ENCODE results near the gene FADS6.
A peak's percentile ranks its signal among the peaks of the same experiment; 100 is the strongest.

The FADS6 gene

GRCh38 chr17:74850310-74850709, 43.1 kb downstream of the FADS6 start:
- no peak for DNase-seq

DNA sequence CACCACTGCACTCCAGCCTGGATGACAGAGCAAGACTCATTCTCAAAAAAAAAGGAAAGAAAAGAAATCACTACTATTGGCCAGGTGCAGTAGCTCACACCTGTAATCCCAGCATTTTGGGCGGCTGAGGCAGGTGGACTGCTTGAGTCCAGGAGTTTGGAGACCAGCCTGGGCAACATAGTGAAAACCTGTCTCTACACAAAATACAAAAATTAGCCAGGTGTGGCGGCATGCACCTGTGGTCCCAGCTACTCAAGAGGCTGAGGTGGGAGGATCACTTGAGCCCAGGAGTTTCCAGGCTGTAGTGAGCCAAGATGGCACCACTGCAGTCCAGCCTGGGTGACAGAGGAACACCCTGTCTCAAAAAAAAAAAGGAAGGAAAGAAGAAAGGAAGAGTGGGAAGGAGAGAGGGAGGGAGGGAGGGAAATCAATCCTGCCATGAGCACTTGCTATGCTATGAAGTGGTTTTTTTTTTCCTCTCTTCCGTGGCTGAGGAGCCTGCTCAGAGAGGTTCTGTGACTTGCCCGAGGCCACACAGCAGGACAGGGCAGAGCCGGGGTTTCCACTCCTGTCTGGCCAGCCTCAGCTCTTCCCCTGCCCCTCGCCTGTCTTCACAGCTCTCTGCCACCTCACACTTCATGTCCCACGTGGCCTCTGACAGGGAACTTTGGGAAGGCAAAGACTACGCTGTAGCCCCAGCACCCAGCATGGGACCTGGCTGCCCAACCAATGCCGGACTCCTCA, 44.6 kb downstream of the FADS6 start:
- no peak for DNase-seq

DNA sequence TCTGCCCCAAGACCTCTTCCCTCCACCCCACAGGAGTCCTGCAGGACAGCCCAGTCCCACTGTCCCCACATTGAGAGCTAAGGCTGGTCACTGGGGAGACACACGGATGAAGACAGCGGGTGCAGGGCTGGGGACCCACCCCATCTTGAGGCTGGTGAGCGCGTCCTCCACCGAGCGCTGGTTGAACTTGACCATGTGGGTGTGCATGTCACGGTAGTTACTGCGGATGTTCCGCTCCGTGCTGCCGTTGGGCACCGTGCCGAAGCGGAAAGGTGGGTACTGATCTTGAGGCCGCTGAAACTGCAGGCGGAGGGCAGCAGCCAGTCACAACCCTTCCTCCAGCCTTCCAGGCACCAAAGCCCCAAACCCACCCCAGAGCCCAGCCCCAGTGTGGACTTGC, 46.8 kb downstream of the FADS6 start:
- no peak for DNase-seq

DNA sequence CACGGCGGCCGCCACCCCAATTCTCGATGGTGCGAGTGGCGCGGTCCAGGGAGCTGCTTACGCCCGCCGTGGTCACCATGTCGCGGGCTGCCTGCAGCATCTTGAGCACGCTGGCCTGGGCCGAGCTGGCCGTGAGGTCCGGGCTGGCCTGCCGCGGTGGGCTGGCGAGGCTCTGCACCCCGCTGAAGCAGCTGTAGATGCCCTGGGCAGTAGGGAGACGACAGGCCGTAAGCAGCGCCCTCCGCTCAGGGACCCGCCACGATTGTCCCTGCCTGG, 50.1 kb downstream of the FADS6 start:
- no peak for DNase-seq

- DNase-seq, result peak; percentile 33
These were observed 50.7 kb downstream of the FADS6 start for GRCh38 chr17:74842599-74843351.

DNA sequence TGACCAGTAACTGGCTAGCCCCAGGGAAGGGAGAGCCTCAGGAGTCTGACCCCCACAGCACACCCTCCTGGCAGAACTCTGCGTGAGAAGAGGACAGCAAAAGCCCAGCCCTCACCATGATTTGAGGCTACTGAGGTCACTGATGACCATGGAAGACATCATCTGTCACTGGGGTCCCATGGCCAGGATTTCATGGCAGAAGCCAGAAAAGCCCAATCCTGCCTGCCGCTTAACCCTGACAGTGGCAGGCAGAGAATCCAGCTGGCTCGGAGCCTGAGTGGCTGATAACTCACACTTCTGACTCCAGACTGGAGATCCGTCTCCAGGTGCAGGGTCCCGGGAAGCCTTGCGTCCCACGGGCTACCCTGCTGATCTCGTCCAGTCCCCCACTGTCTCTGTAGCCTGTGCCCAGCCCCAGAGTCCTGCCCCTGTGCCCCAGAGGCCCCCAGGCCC, 51.3 kb downstream of the FADS6 start:
- DNase-seq, result no peak

GRCh38 chr17:74840989-74841666, 52.3 kb downstream of the FADS6 start:
- DNase-seq, result no peak

DNA sequence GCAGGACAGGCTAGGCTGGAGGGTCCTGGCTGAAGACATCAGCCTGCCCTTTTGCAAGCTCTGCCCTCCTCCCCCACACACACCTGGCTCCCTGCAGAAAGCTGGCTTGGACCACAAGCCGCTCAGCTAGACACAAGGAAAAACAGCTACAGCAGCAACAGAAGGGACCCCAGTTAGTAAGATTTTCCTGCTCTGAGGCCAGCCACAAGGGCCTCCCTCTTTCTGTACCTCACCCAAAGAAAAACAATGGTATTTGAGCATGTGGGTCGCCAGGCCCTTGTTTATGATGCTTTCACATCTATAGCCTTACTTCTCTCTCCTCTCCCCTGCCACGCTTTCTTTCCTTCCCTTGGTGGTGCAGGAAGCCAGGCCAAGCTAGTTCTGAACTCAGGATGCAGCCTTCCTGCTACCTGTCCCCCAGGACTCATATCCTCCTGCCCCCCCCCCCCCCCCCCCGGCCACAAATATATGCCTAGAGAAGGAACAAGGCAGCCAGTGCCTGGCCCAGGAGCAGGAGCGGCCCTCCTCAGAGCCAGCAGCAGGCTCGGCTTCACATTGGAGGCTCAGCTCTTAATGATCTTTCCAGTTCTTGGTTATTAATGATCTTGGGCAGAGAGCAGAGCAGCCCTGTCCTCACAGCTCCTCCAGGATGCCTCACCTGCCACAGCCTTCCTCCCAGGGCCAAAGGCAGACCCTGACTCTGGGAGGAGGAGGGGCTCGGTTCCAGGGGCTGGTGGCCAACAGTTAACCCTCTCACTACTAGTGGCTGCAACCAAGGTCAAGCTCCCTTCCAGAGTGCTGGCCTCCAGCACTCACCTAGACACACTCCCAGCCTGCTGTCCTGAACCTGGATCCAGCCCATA, 53.2 kb downstream of the FADS6 start:
- DNase-seq, result no peak

DNA sequence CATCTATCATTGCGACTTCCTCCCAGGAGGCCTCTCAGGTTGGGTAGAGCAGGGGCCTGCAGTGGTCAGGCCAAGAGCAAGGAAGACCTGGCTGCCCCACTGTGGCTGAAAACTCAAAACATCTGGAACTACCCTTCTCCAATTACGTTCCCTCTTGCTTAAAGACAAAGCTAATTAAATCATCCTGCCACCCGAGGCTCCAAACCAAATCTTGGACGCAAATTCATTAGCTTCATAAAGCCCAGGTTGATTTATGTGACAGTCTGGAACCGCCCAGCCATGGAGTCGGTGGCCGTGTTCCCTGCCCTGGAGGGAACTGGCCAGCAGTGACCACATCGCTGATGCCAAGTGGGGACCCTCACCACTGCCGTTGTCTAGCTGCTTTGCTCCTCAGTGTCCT, 55.2 kb downstream of the FADS6 start:
- no peak for DNase-seq

DNA sequence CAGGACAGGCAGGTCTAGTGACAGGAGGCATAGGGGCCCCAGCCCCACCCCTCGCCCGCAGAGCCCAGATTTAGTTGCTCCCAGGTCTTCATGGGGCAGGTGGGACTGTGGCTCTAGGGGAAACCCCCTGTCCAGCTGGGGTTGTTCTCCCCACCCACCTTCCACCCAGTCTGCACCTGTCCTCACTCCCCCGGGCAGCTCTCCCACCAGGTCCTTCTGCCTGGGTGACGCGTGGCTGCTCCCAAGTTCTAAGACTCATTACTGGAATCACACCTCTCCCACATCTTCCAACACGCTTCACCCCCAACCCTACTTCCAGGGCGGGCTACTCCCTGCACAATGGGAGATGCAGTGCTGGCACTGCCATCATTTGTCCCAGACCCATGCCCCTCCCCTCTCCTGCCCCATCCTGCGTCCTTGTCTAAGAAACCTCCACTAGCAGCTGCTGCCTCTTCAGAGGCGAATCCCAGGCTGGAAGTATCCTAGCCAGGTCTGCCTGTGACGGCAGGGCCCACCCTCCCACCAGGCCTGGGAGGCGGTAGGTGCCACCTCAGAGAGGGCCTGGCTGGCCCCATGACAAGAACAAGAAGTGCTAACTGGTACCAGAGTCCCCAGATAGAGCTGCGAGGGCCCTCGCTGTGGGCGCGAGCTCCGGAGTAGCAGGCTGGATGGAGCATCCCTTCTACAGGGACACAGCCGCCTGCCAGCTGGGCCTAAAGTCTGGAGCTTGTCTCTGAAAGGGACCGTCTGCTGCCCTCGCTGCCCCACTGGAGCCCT, 56.6 kb downstream of the FADS6 start:
- DNase-seq, result no peak

- DNase-seq, result no peak
These were observed 57.2 kb downstream of the FADS6 start for GRCh38 chr17:74836191-74836590.

- no peak for DNase-seq
These were observed 59.7 kb downstream of the FADS6 start for GRCh38 chr17:74833501-74834377.

DNA sequence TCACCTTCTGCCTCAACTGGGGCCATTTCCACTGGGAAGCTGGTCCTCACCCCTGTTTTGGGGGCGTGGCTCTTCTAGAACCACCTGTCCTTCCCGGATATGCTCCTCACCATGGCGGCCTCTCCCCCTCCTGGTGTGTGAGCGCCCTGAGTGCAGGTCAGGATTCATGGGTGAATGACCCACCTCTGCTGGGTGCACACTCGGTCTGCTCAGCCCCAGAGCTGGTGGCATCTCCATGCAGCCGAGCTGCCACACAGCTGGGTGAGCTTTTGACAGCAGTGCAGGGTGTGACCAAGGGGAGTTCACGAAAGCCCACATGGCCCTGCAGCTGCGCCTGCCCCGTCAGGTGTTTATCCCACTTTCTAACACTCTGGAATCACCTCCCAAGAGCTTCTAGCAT, 61.0 kb downstream of the FADS6 start:
- no peak for DNase-seq

DNA sequence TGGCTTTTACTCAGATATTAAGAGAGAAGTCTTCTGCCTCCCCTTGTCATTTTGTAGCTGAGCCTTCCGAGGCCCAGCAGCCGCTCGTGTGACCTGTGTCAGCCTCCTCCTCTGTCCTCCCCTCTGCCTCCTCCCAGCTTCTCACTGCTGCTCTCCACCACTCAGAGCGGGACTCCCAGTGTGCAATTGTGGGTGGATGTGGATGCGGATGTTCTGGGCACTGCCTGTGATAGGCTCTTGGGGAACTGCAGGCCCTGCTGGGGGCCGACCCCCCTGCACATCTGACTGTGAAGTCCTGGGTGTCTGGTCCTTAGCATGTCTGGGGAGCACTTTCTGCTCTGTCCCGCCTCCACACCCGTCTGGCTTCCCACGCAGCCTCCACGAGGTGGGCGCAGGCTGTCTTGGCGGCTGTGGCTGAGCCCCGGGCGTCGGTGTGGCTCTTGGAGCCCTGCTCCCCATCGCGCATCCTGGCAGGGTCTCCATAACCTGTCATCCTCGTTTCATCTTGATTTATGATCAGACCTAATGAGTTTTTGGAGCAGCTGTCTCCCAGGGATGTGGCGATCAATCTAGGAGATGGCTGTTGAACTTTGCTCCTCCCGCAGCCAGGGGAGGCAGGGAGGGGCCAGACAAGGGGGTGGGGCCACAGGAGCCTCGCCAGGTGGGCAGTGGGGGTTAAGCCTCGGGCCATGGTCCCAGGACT, 61.8 kb downstream of the FADS6 start:
- no peak for DNase-seq

- DNase-seq, result no peak
These were observed 62.6 kb downstream of the FADS6 start for GRCh38 chr17:74830861-74831260.

- no peak for DNase-seq
These were observed 65.6 kb downstream of the FADS6 start for GRCh38 chr17:74827800-74828199.
